ENCODE results near the gene EGFR.

EGFR gene

GRCh38 chr7:55133630-55134358, 115.0 kb downstream of the EGFR start:
- no peaks in the 10 kb centered on the region for H3K27me3 ChIP-seq (ENCODE audit: low read length)
- H3K9me2 ChIP-seq (replicated peaks; ENCODE audit: insufficient read depth, low read length), result no peaks in the 10 kb centered on the region
- H3K4me3 ChIP-seq (ENCODE audit: insufficient read depth, low read length, poor library complexity, severe bottlenecking), result no peak overlapping the region
- H3K27ac ChIP-seq (ENCODE audit: low read depth, low read length), result no peak overlapping the region
- no peaks in the 10 kb centered on the region for H4K20me1 ChIP-seq (ENCODE audit: low read depth, low read length)
- H3K79me2 ChIP-seq (ENCODE audit: insufficient read depth, low read length), result no peaks in the 10 kb centered on the region
- no peak for TF ChIP-seq CTCF (IDR thresholded peaks at IDR 0.05; ENCODE audit: insufficient read depth, low read length, poor library complexity, severe bottlenecking)
- TF ChIP-seq EZH2phosphoT487 (conservative IDR thresholded peaks at IDR 0.05; ENCODE audit: low read length), result no peak
- H3K9ac ChIP-seq (ENCODE audit: low read length), result no peak overlapping the region
- H3F3A ChIP-seq (ENCODE audit: insufficient read depth), result no peaks in the 10 kb centered on the region
- no peak overlapping the region for H2AFZ ChIP-seq (ENCODE audit: low read depth, low read length, severe bottlenecking)
- H3K4me2 ChIP-seq (ENCODE audit: low read depth, low read length, poor library complexity, severe bottlenecking), result no peak overlapping the region
- H3K9me3 ChIP-seq (ENCODE audit: insufficient read depth, low read length), result no peaks in the 10 kb centered on the region; the same call in 1 of the 2 replicates
- no peaks in the 10 kb centered on the region for H3K36me3 ChIP-seq (ENCODE audit: low read length)

- Histone ChIP-seq H3K9me2 (replicated peaks; ENCODE audit: insufficient read depth, low read length) (no peaks in the 10 kb centered on the region), H3K27me3 (ENCODE audit: low read length) (no peaks in the 10 kb centered on the region), H4K20me1 (ENCODE audit: low read depth, low read length) (no peaks in the 10 kb centered on the region), H3K9ac (ENCODE audit: low read length) (no peak overlapping the region), H3K79me2 (ENCODE audit: insufficient read depth, low read length) (no peaks in the 10 kb centered on the region), H3K4me3 (ENCODE audit: insufficient read depth, low read length, poor library complexity, severe bottlenecking) (no peak overlapping the region), H2AFZ (ENCODE audit: low read depth, low read length, severe bottlenecking) (no peak overlapping the region), H3K4me2 (ENCODE audit: low read depth, low read length, poor library complexity, severe bottlenecking) (no peak overlapping the region), H3K36me3 (ENCODE audit: low read length) (no peaks in the 10 kb centered on the region), H3K9me3 (ENCODE audit: insufficient read depth, low read length) (no peaks in the 10 kb centered on the region; the same call in 1 of the 2 replicates), H3F3A (ENCODE audit: insufficient read depth) (no peaks in the 10 kb centered on the region), H3K27ac (ENCODE audit: low read depth, low read length) (no peak overlapping the region)
- TF ChIP-seq CTCF (IDR thresholded peaks at IDR 0.05; ENCODE audit: insufficient read depth, low read length, poor library complexity, severe bottlenecking) (no peak), EZH2phosphoT487 (conservative IDR thresholded peaks at IDR 0.05; ENCODE audit: low read length) (no peak)
These were observed 115.5 kb downstream of the EGFR start for GRCh38 chr7:55134359-55134725.

- no peak overlapping the region for H3K4me2 ChIP-seq (ENCODE audit: low read depth, low read length, poor library complexity, severe bottlenecking)
- no peak overlapping the region for H3K27ac ChIP-seq (ENCODE audit: low read depth, low read length)
- H3K9ac ChIP-seq (ENCODE audit: low read length), result no peak overlapping the region
- H2AFZ ChIP-seq (ENCODE audit: low read depth, low read length, severe bottlenecking), result no peak overlapping the region
- H3K4me3 ChIP-seq (ENCODE audit: insufficient read depth, low read length, poor library complexity, severe bottlenecking), result no peak overlapping the region
- no peaks in the 10 kb centered on the region for H3K36me3 ChIP-seq (ENCODE audit: low read length)
- H3K9me2 ChIP-seq (replicated peaks; ENCODE audit: insufficient read depth, low read length), result no peaks in the 10 kb centered on the region
- no peaks in the 10 kb centered on the region for H3K79me2 ChIP-seq (ENCODE audit: insufficient read depth, low read length)
- no peaks in the 10 kb centered on the region; the same call in 1 of the 2 replicates for H3K9me3 ChIP-seq (ENCODE audit: insufficient read depth, low read length)
- H3K27me3 ChIP-seq (ENCODE audit: low read length), result no peaks in the 10 kb centered on the region
- H3F3A ChIP-seq (ENCODE audit: insufficient read depth), result no peaks in the 10 kb centered on the region
- TF ChIP-seq EZH2phosphoT487 (conservative IDR thresholded peaks at IDR 0.05; ENCODE audit: low read length), result no peak
- no peak for TF ChIP-seq CTCF (IDR thresholded peaks at IDR 0.05; ENCODE audit: insufficient read depth, low read length, poor library complexity, severe bottlenecking)
- no peaks in the 10 kb centered on the region for H4K20me1 ChIP-seq (ENCODE audit: low read depth, low read length)
These were observed 116.0 kb downstream of the EGFR start for GRCh38 chr7:55134786-55135185.
